HCT116 (cell line): ENCODE measurements around the gene LRRC73. TPM values are rescaled to one million over a fixed set of nuclear protein-coding genes. Genes with fewer than 3 reads are reported as not detected.

Source experiments
- ATAC-seq: fragments of 200-7000 bp; cut with Tn5 transposase; 2 replicates; pipeline ENCODE4 v1.9.1; 2020; ENCODE audit warnings: mild to moderate bottlenecking, moderate library complexity
- BruUV-seq: library from RNA; stranded (reverse); fragments of 400-500 nt; replicated peaks from 2 replicates; lab custom pipeline; 2021; lab: Mats Ljungman, UMichigan
- CTCF ChIA-PET: fragments of 300-600 bp; sonication (Branson Sonifier 250); formaldehyde crosslinking; loops from one replicate; lab custom pipeline; 2021; ENCODE audit warnings: antibody characterized with exemption; lab: Charles Lee
- POLR2A ChIA-PET: fragments of 300-600, 350-600 bp; sonication (Branson Sonifier 250); formaldehyde crosslinking; loops from one replicate; lab custom pipeline; 2021; ENCODE audit warnings: antibody characterized with exemption; lab: Charles Lee
- RAD21 ChIA-PET, 2 experiments: fragments of 300-600 bp; sonication (Branson Sonifier 250); formaldehyde crosslinking; loops; one replicate each; lab custom pipeline; 2023; ENCODE audit warnings: low total read pairs in 2 of 2; ENCODE audit not compliant: uncharacterized antibody in 2 of 2, unreplicated experiment in 2 of 2, low non-redundant PET in 1 of 2; lab: Charles Lee
- DNase-seq: peaks from one replicate; pipeline ENCODE4 v3.0.0-alpha.2; 2010; ENCODE audit warnings: low read depth, low spot score
- H2AFZ ChIP-seq: fragments of 200-600 bp; shearing (Covaris generic), sonication (generic); 2 replicates; pipeline ENCODE4 v1.6.1; 2017; ENCODE audit warnings: low read depth, mixed run types, mixed read lengths, antibody characterized with exemption, low read length; ENCODE audit not compliant: poor library complexity, severe bottlenecking
- H3K27ac ChIP-seq: 2 replicates; pipeline ENCODE4 v1.5.1; 2012; ENCODE audit warnings: low read depth, low read length
- H3K27me3 ChIP-seq: fragments of 200-600 bp; sonication (generic); 2 replicates; pipeline ENCODE4 v1.6.1; 2016; ENCODE audit warnings: mixed run types, low read length, mixed read lengths; ENCODE audit not compliant: insufficient read depth
- H3K36me3 ChIP-seq, 2 experiments: fragments of 200-500 bp in 1 of 2; fragments of 200-600 bp in 1 of 2; sonication (Bioruptor generic) in 1 of 2; sonication (generic) in 1 of 2; 2 replicates each; pipeline versions ENCODE4 v1.5.1 to v1.6.1; 2014 to 2016; ENCODE audit warnings: low read length in 2 of 2, inconsistent platforms in 1 of 2, mixed read lengths in 1 of 2, mixed run types in 1 of 2; ENCODE audit not compliant: insufficient read depth in 2 of 2, control insufficient read depth in 1 of 2
- H3K4me1 ChIP-seq, 2 experiments: fragments of 200-600 bp in 1 of 2; sonication (generic) in 1 of 2; 2 replicates each; pipeline versions ENCODE4 v1.5.1 to v1.6.1; 2012 to 2017; ENCODE audit warnings: low read length in 2 of 2, inconsistent platforms in 1 of 2, mild to moderate bottlenecking in 1 of 2, mixed read lengths in 1 of 2, mixed run types in 1 of 2, moderate library complexity in 1 of 2; ENCODE audit not compliant: insufficient read depth in 2 of 2, control insufficient read depth in 1 of 2
- H3K4me2 ChIP-seq: fragments of 200-600 bp; sonication (generic); 2 replicates; pipeline ENCODE4 v1.6.1; 2017; ENCODE audit warnings: mixed run types, low read length, mixed read lengths
- H3K4me3 ChIP-seq, 2 experiments: fragments of 200-600 bp in 1 of 2; sonication (generic) in 1 of 2; replicated peaks in 1 of 2; 2 replicates each; pipeline ENCODE4 v1.5.1; 2011 to 2016; ENCODE audit warnings: low read length in 2 of 2, control low read depth in 1 of 2, low read depth in 1 of 2, mild to moderate bottlenecking in 1 of 2, mixed read lengths in 1 of 2, mixed run types in 1 of 2
- H3K79me2 ChIP-seq: fragments of 200-600 bp; sonication (generic); 2 replicates; pipeline ENCODE4 v1.6.1; 2017; ENCODE audit warnings: mild to moderate bottlenecking, mixed run types, low read length, moderate library complexity, mixed read lengths; ENCODE audit not compliant: insufficient read depth
- H3K9ac ChIP-seq: fragments of 200-600 bp; sonication (generic); 2 replicates; pipeline ENCODE4 v1.6.1; 2016; ENCODE audit warnings: low read length, mixed read lengths
- H3K9me2 ChIP-seq: fragments of 200-600 bp; sonication (generic), shearing (Covaris generic); 2 replicates; pipeline ENCODE4 v1.6.1; 2017; ENCODE audit warnings: mixed run types, mild to moderate bottlenecking, moderate library complexity; ENCODE audit not compliant: insufficient read depth
- H3K9me3 ChIP-seq, 2 experiments: fragments of 200-500 bp in 1 of 2; fragments of 200-600 bp in 1 of 2; sonication (Bioruptor generic) in 1 of 2; sonication (generic) in 1 of 2; 2 replicates each; pipeline ENCODE4 v1.6.1; 2014 to 2017; ENCODE audit warnings: low read length in 2 of 2, mixed read lengths in 2 of 2, inconsistent platforms in 1 of 2, low read depth in 1 of 2, mild to moderate bottlenecking in 1 of 2, mixed run types in 1 of 2, moderate library complexity in 1 of 2; ENCODE audit not compliant: control insufficient read depth in 1 of 2, insufficient read depth in 1 of 2
- H4K20me1 ChIP-seq: fragments of 200-600 bp; sonication (generic), shearing (Covaris generic); 2 replicates; pipeline ENCODE4 v1.6.1; 2017; ENCODE audit warnings: mixed run types, mild to moderate bottlenecking, moderate library complexity; ENCODE audit not compliant: insufficient read depth
- JUND ChIP-seq: IDR thresholded peaks from 2 replicates; pipeline ENCODE4 v1.6.1; 2012
- POLR2A ChIP-seq: IDR thresholded peaks from 2 replicates; pipeline ENCODE4 v1.7.0; 2011; ENCODE audit warnings: borderline replicate concordance; ENCODE audit not compliant: insufficient read depth, insufficient read length; ENCODE audit errors: extremely low read depth
- REST ChIP-seq: IDR thresholded peaks from 2 replicates; pipeline ENCODE4 v1.6.1; 2012; ENCODE audit warnings: low read depth
- SRF ChIP-seq: IDR thresholded peaks from 2 replicates; pipeline ENCODE4 v1.6.1; 2012; ENCODE audit warnings: low read depth
- ZFX ChIP-seq: fragments of 450-650 bp; IDR thresholded peaks from 2 replicates; pipeline ENCODE4 v1.6.1; 2017
- intact Hi-C: fragments of 100-400 bp; cut with micrococcal nuclease; formaldehyde crosslinking; loops from 2 replicates; pipeline ENCODE4 v1.10.0; 2022
- total RNA-seq: library from RNA; stranded (reverse); gene quantifications from one replicate; pipeline ENCODE4 v1.2.1, GENCODE V29; 2021; ENCODE audit not compliant: unreplicated experiment

The LRRC73 gene
- total RNA-seq, 1 experiment from 2014 or later, result 1.2 TPM

DNA sequence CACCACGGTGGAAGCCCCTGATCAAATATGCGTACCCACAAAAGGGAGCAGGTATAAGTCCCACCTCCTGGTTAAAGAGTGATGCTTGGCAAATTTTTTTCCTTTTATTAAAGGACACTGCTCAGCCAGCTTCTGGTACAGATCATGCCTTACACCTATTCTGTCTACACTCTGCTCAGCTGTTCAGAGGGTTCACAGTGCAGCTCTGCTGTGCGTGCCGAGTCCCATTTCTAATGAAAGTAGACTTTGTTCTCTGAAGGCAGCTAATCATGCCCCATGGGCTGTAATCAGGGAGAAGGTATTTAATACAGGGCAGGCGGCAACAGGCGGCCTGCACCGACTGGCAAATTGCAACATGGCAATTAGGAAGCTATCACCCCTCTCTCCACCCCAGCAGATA, 16.3 kb downstream of the LRRC73 start (continued):
- TF ChIP-seq REST (no peak), POLR2A (no peak), JUND (no peak)

GRCh38 chr6:43493230-43493629, 16.9 kb downstream of the LRRC73 start:
- Histone ChIP-seq H3K9me2 (no peaks in the 10 kb centered on the region), H3K4me3 (no peak overlapping the region), H3K79me2 (peaks cover 52% of the 10 kb centered on the region), H3K4me2 (no peak overlapping the region), H3K27ac (no peak overlapping the region), H2AFZ (no peak overlapping the region), H3K9me3 (no peaks in the 10 kb centered on the region), H3K4me1 (peaks cover 27 to 53% of the 10 kb centered on the region in 2 experiments), H3K27me3 (no peaks in the 10 kb centered on the region), H4K20me1 (no peaks in the 10 kb centered on the region), H3K36me3 (peaks cover 0 to 12% of the 10 kb centered on the region in 2 experiments; a peak in 2 of 4 replicates), H3K9ac (no peak overlapping the region)
- POLR2A ChIA-PET, result no interaction called here
- RAD21 ChIA-PET, result no interaction called here
- TF ChIP-seq SRF (no peak), ZFX (no peak)
- CTCF ChIA-PET, result interaction anchor here (0.7 to 2.0 kb wide), 4 partner anchors 8 to 36 kb away, joined by 3 to 6 read pairs (median 4); no protein-coding TSS in a partner anchor
- BruUV-seq, result no TSS peak
- DNase-seq (no peak), ATAC-seq (no peak)
- intact Hi-C loops, result no loop called here
